Measurements from ENCODE around the gene SOAT1. TPM values are rescaled to one million over a fixed set of nuclear protein-coding genes. Genes with fewer than 3 reads are reported as not detected.

SOAT1 gene
- total RNA-seq, 4 donors from 2014 or later = 1.7 to 8.0 (median 4.9) TPM

DNA sequence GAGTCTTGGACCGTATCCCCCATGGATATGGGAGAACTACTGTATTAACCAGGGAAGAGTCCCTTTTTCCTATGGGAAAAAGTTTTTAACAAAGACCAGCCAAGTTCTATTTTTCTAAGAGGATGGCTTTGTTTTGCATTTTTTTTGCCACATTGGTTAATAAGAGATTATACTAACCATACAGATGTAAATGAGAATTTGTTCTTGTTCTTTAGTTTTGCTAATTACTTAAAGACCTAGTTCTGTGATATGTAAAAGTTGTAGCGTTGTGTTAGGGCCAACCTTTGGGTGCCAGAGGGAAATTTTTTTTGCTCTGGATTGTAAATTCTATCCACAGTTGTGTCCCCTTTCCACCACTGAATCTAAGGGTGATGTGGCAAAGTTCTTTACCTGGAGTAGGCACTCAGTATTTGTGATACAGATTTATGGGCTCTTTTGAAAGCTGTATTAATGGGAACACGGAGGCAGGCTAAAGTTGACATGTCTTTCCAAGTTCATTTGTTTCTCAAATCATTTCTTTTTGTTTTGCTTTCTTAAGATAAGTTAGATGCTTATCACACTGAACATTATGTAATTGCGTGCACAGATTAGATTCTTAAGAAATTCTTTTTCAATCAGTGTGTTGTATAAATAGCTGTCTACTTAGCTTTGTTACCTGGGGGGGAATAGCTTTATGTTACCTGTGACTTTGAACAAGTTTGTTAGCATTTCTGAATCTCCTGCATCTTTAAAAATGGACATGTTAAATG, 2.9 kb downstream of the SOAT1 start:
- Histone ChIP-seq H3K36me3 (no peaks in the 10 kb centered on the region), H3K27ac (no peak overlapping the region), H3K4me1 (peaks cover 11 to 29% (median 16%) of the 10 kb centered on the region in 3 donors), H3K4me3 (no peak overlapping the region), H3K27me3 (no peaks in the 10 kb centered on the region), H3K9me3 (no peaks in the 10 kb centered on the region)
- WGBS, 2 donors = 85 to 90% methylated on average over 4 of the region's 4 CpGs
- DNase-seq = no peak
- TF ChIP-seq, protein P1, sequence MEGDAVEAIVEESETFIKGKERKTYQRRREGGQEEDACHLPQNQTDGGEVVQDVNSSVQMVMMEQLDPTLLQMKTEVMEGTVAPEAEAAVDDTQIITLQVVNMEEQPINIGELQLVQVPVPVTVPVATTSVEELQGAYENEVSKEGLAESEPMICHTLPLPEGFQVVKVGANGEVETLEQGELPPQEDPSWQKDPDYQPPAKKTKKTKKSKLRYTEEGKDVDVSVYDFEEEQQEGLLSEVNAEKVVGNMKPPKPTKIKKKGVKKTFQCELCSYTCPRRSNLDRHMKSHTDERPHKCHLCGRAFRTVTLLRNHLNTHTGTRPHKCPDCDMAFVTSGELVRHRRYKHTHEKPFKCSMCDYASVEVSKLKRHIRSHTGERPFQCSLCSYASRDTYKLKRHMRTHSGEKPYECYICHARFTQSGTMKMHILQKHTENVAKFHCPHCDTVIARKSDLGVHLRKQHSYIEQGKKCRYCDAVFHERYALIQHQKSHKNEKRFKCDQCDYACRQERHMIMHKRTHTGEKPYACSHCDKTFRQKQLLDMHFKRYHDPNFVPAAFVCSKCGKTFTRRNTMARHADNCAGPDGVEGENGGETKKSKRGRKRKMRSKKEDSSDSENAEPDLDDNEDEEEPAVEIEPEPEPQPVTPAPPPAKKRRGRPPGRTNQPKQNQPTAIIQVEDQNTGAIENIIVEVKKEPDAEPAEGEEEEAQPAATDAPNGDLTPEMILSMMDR (IDR thresholded peaks at IDR 0.05) = no peak
- no peak for TF ChIP-seq POLR2A (IDR thresholded peaks at IDR 0.05)
- intact Hi-C loops (cut with DNase I) = no loop called here

- Histone ChIP-seq H3K36me3 (no peaks in the 10 kb centered on the region), H3K27me3 (no peaks in the 10 kb centered on the region), H3K9me3 (no peaks in the 10 kb centered on the region), H3K4me3 (no peak overlapping the region), H3K27ac (no peak overlapping the region), H3K4me1 (peaks cover 11 to 29% (median 16%) of the 10 kb centered on the region in 3 donors)
- no peak for DNase-seq
- no peak for TF ChIP-seq POLR2A (IDR thresholded peaks at IDR 0.05)
- WGBS, 2 donors = 72 to 92% methylated on average over 3 of the region's 3 CpGs
- intact Hi-C loops (cut with DNase I) = no loop called here
These were observed 3.4 kb downstream of the SOAT1 start for GRCh38 chr1:179297105-179297378.

DNA sequence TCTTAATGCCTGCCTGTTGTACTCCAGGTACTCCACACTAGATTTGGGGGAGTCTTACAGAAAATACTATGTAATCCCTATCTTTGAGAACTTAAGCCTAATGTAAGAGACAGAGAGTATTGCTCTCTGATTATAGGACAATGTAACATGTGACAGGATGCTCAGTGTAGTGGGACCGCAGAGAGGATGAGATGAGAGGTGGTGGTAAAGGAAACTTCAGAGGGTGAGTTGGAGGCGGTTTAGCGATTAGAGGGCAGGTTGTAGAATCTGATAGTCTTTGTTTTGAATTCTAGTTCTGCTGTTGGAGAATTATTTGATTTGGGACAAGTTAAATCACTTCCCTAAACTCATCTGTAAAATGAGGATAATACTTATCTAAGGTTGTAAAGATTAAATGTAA, 5.4 kb downstream of the SOAT1 start:
- intact Hi-C loops (cut with DNase I) = no loop called here
- H3K9me3 ChIP-seq = no peaks in the 10 kb centered on the region
- H3K36me3 ChIP-seq = peaks cover 0 to 6% (median 0%) of the 10 kb centered on the region in 3 donors
- 88 to 90% methylated on average over 3 of the region's 3 CpGs for WGBS, 2 donors
- H3K4me1 ChIP-seq = peaks cover 5 to 15% (median 9%) of the 10 kb centered on the region in 3 donors
- no peak for DNase-seq
- no peak overlapping the region for H3K4me3 ChIP-seq
- H3K27me3 ChIP-seq = no peaks in the 10 kb centered on the region
- no peak overlapping the region for H3K27ac ChIP-seq
- TF ChIP-seq, protein P1 (IDR thresholded peaks at IDR 0.05) = no peak
- no peak for TF ChIP-seq POLR2A (IDR thresholded peaks at IDR 0.05)

- WGBS, 2 donors = 52 to 63% methylated on average over 1 of the region's 1 CpG
- Histone ChIP-seq H3K9me3 (no peaks in the 10 kb centered on the region), H3K4me1 (peaks cover 0 to 5% (median 2%) of the 10 kb centered on the region in 3 donors), H3K27ac (no peak overlapping the region), H3K4me3 (no peak overlapping the region), H3K27me3 (no peaks in the 10 kb centered on the region), H3K36me3 (peaks cover 0 to 16% (median 0%) of the 10 kb centered on the region in 3 donors)
- intact Hi-C loops (cut with DNase I) = no loop called here
- DNase-seq = no peak
- no peak for TF ChIP-seq POLR2A (IDR thresholded peaks at IDR 0.05)
- TF ChIP-seq, protein P1 (IDR thresholded peaks at IDR 0.05) = no peak
These were observed 6.5 kb downstream of the SOAT1 start for GRCh38 chr1:179300112-179300511.

- Histone ChIP-seq H3K27me3 (no peaks in the 10 kb centered on the region), H3K27ac (no peak overlapping the region), H3K36me3 (peaks cover 0 to 22% (median 0%) of the 10 kb centered on the region in 3 donors), H3K4me3 (no peak overlapping the region), H3K4me1 (no peaks in the 10 kb centered on the region), H3K9me3 (no peaks in the 10 kb centered on the region)
- intact Hi-C loops (cut with DNase I) = no loop called here
- 78 to 82% methylated on average over 3 of the region's 3 CpGs for WGBS, 2 donors
- no peak for TF ChIP-seq POLR2A (IDR thresholded peaks at IDR 0.05)
- TF ChIP-seq, protein P1 (IDR thresholded peaks at IDR 0.05) = no peak
- no peak for DNase-seq
These were observed 8.5 kb downstream of the SOAT1 start for GRCh38 chr1:179302070-179302469.

Measured in esophagus squamous epithelium (tissue), 5 donors.